GM12875 (cell line): Measurements from ENCODE around the gene PHRF1.
A peak's percentile ranks its signal among the peaks of the same experiment; 100 is the strongest.

Experiments used
- H3K4me3 ChIP-seq: one replicate; pipeline ENCODE4 v1.5.1; 2011; ENCODE audit warnings: low read depth, low read length, control low read depth
- TF ChIP-seq, protein P1 (sequence below): IDR thresholded peaks from 2 replicates; pipeline ENCODE4 v1.5.1; 2011; ENCODE audit warnings: low read depth, mild to moderate bottlenecking, control low read depth, inconsistent platforms, low read length, moderate library complexity, borderline replicate concordance; ENCODE audit not compliant: insufficient read depth

Gene PHRF1

DNA sequence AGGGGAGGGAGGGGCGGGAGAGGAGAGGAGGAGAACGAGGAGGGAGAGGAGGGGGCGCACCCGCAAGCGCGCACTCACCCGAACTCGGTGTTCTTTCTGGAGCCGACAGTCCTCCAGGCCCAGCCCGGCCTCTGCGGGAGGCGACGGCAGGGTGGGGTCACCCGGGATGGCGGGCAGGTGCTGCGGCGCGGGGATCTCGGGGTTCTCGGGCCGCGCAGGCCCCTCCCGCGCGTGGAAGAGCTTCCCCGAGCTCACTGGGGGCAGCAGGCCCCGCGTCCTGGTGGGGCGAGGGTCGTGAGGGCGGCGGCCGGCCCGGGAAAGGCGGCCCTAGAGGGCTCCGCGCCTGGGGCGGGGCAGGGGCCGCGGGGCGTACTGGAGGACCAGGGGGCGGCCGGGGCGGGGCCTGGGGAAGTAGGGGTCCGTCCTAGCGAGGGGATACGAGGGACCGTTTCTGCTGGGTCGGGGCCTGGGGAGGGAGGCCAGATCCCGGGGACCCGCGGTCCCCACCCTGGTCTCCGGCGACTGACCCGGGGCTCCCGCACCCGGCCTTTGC, 21.0 kb upstream of the PHRF1 start:
- TF ChIP-seq, protein P1, sequence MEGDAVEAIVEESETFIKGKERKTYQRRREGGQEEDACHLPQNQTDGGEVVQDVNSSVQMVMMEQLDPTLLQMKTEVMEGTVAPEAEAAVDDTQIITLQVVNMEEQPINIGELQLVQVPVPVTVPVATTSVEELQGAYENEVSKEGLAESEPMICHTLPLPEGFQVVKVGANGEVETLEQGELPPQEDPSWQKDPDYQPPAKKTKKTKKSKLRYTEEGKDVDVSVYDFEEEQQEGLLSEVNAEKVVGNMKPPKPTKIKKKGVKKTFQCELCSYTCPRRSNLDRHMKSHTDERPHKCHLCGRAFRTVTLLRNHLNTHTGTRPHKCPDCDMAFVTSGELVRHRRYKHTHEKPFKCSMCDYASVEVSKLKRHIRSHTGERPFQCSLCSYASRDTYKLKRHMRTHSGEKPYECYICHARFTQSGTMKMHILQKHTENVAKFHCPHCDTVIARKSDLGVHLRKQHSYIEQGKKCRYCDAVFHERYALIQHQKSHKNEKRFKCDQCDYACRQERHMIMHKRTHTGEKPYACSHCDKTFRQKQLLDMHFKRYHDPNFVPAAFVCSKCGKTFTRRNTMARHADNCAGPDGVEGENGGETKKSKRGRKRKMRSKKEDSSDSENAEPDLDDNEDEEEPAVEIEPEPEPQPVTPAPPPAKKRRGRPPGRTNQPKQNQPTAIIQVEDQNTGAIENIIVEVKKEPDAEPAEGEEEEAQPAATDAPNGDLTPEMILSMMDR: no peak
- H3K4me3 ChIP-seq: no peak overlapping the region

GRCh38 chr11:555780-556661, 20.2 kb upstream of the PHRF1 start:
- TF ChIP-seq, protein P1: no peak
- H3K4me3 ChIP-seq: no peak overlapping the region

- no peak overlapping the region for H3K4me3 ChIP-seq
- TF ChIP-seq, protein P1: no peak
These were observed 19.5 kb upstream of the PHRF1 start for GRCh38 chr11:556662-557256.

DNA sequence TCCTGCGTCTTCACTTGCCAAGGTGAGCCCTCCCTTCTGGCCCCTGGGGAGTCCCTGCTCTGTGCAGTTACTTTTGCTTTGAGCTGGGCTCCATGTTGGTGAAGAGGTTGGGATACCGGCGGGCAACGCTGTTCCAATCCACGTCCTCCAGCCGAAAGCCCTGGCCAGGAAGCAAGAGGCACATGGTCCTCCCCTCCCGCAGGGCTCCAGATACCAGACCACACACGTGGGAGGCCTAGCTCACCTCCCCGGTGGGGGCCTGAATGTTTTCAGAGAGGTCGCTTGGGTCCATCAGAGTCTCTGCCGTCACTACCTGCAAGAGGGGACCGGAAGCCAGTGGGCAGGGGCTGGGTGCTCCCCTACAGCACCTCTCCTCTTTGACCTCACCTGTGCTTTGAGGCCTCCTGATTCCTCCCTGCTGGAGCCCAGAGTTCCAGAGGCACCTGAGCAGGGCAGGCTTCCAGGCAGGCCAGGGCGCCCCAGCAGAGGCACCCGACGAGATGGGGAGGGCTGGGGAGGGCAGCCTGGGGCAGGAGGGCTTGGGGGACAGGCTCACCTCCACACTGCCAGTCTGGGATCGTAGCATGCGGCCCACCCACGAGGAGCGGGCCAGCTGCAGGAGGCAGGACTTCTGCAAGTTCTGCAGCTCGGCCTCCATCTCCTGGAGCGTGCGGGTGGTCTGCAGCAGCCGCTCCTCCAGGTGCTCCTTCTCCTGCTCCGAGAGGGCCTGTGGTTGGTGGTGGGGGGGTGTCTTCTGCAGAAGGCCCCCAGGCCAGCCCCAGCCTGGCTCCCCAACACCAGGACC, 18.7 kb upstream of the PHRF1 start:
- TF ChIP-seq, protein P1: no peak
- no peak overlapping the region for H3K4me3 ChIP-seq

- H3K4me3 ChIP-seq: no peak overlapping the region
- TF ChIP-seq, protein P1: no peak
These were observed 17.8 kb upstream of the PHRF1 start for GRCh38 chr11:558503-558902.

GRCh38 chr11:559020-559620, 17.1 kb upstream of the PHRF1 start:
- no peak overlapping the region for H3K4me3 ChIP-seq
- TF ChIP-seq, protein P1: 0 out of 2 replicates have a peak, but pooled peaks have one; percentile 23
